Retina (tissue), 1 donor: ENCODE results near the gene PPP6C.
"Not testable (repeated sequence)": the region's sequence is repeated elsewhere in the genome, so short reads cannot be mapped to it uniquely, and the experiment has no call there.

Experiments
- DNase-seq: peaks from one replicate; pipeline ENCODE4 v3.0.0-alpha.2; 2016

PPP6C gene

DNA sequence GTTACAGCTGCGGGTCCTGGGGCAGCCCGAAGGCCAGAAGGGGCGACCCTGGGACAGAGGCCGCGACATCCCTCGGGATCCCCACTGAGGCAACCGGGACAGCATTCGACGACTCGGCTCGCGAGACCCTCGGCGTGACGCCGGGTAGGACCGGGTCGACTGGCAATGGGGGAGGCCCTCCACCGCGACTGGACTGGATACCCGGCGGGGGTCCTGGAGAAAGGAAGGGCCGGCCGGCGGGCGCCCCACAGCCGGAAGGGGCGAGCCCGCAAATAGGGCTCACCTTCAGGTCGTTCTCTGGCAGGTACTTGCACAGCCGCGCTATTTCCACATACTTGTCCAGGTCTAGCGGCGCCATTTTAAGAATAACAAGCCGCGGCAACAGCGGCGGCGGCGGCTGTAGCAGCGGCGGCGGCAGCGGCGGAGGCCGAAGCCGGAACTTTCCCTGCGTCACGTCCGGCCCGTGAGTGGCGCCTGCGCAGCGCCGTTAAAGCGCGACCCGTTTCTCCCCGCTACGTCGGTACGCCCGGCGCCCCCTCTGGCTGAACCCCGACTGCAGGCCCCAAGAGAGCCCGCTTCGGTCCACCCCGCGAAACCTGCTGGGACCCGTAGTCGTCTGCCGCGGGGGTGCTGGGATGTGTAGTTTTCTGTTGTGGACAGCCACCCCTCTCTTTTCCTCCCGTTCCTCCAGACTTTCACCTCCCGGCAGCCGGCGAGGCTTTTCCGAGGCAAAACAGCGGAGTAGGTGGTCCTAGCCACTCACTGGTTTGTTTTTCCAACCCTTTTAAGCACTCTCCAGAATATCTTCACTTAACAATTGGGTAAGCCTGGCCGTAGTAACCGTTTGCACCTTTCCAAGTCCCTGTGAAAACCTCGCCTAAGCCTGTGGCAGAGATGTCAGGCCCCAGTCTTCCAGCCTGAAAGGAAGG lies at the start of gene PPP6C:
Gene PPP6C (minus strand): TSS at position 443 of the 929 bp plus-strand sequence. CDS start 85 bp downstream, at position 358.
- peak; percentile 97 for DNase-seq

DNA sequence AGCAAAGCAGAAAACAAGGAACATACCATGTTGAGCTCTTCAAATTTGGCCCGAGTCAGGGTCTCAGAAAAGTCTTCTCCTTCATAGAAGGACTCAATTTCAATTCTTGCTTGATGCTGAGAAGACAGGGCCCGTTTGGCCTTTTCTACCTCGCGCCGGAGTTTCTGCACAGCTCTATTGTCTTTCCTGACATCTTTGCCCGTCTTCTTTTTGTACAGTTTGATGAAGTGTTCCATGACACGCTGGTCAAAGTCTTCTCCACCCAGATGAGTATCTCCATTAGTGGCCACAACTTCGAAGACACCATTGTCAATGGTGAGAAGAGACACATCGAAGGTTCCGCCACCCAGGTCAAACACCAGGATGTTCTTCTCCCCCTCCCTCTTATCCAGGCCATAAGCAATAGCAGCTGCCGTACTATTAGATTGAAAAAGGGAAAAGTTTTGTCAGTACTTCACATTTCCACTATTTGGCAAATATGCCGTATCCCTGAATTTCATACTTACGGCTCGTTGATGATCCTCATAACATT lies 49.4 kb upstream of the PPP6C start:
- DNase-seq, result no peak

DNA sequence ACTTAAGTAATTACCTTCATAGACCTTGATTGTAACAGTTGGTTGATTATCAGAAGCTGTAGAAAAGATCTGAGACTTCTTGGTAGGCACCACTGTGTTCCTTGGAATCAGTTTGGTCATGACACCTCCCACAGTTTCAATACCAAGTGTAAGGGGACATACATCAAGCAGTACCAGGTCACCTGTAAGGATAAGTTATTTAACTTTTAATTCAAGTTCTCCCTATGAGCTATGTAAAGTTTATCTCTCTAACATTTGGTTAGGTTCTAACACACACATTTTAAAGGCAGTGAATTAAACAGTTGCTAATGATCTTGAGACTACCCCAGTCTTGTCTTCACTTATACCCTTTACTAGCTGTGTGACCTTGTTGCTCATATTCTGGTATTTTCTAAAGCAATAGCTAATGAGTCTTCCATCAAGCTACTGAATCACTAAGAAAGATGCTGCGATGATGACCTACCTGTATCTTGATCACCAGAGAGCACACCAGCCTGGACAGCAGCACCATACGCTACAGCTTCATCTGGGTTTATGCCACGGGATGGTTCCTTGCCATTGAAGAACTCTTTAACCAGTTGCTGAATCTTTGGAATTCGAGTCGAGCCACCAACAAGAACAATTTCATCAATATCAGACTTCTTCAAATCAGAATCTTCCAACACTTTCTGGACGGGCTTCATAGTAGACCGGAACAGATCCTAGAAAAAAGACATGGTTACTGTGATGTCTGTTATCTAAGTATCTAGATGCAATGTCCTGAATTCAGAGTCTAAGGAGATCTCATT lies 48.7 kb upstream of the PPP6C start:
- DNase-seq, result no peak

DNA sequence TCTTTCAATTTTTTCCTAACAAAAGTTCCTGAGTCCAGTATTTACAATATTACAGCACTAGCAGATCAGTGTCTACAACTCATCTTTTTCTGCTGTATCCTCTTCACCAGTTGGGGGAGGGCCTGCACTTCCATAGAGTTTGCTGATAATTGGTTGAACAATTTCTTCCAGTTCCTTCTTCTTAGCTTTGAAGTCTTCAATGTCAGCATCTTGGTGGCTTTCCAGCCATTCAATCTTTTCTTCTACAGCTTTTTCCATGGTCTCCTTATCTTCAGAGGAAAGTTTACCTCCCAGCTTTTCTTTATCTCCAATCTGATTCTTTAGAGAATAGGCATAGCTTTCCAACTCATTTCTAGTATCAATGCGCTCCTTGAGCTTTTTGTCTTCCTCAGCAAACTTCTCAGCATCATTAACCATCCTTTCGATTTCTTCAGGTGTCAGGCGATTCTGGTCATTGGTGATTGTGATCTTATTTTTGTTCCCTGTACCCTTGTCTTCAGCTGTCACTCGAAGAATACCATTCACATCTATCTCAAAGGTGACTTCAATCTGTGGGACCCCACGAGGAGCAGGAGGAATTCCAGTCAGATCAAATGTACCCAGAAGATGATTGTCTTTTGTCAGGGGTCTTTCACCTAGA lies 47.0 kb upstream of the PPP6C start:
- not testable (repeated sequence) for DNase-seq

DNA sequence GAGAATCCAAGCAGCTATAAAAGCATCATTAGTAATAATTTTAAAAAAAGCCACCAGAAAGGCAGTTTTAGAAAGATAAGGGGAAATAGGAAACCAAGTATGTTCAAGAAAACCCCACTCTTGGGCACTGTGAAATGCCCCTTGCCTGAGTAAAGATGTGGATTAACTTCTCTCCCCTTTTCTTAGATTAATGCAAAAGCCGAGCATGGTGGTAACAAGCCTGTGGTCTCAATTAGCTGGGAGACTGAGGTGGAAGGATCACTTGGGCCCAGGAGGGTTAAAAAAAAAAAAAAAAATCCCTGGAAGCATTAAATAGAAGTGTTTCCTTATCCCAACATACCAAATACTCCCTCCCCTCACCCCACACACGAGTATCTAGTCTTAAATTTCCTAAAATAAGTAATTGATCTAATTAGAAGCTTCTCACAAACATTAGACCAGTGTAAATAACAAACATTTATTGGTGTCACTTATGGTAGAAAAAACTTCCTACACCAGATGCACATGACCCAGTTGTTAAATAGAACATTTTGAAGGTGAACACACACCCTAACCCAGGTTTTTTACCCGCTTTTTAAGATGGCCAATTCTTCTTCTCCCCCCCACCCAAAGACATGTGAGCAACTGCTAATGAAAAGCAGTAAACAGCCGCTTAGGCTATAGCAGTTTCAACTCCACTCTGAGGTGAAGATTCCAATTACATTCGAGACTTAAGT lies 46.4 kb upstream of the PPP6C start:
- no peak for DNase-seq

DNA sequence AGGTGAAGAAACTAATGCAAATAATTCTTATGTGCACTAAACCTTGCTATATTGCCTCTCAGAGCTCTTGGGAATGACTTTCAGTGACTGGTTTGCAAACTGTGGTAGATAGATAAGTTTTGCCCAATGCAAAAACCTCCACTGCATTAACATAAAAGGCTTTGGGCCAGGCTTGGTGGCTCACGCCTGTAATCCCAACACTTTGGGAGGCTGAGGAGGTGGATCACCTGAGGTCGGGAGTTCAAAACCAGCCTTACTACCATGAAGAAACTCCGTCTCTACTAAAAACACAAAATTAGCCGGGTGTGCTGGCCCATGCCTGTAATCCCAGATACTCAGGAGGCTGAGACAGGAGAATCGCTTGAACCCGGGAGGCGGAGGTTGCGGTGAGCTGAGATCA lies 44.5 kb upstream of the PPP6C start:
- DNase-seq, result not testable (repeated sequence)

DNA sequence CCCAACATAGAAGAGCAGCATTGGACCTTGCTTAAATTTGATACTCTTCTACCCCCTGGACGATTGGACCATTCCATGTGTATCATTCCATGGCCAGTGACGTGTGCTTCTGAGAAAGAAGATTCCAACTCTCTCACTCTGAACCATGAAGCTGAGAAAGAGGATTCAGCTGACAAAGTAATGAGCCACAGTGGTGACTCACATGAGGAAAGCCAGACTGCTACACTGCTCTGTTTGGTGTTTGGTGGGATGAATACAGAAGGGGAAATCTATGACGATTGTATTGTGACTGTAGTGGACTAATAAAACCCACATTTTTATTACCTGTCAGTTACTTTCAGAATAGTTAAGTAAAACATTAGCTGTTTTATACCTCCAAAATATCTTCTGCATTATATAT lies 44.1 kb upstream of the PPP6C start:
- DNase-seq, result no peak

DNA sequence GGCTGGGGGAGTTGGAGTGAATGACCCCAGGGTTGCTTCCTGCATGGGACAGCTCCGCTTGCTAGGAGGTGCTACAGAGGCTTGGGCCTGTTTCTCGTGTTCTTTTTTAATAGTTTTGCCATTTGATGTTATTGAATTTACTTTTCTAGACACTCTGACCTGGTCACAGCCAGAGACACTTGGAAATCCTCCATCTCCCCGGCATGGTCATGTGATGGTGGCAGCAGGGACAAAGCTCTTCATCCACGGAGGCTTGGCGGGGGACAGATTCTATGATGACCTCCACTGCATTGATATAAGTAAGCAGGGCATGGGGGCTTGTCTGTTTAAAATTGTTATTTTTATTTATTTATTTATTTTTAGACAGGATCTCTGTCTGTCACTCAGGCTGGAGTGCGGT lies 38.2 kb upstream of the PPP6C start:
- DNase-seq, result no peak

DNA sequence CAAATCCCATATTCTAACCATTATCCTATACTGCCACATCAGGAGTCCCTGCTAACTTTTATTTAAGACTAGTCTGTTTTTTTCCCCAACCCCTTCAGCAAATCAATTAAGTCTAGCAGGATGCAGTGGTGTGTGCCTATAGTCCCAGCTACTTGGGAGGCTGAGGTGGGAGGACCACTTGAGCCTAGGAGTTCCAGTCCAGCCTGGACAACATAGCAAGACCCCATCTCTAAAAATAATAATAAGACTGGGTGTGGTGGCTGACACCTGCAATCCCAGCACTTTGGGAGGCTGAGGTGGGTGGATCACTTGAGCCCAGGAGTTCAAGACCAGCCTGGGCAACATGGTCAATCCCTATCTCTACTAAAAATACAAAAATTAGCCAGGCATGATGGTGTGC lies 35.3 kb upstream of the PPP6C start:
- not testable (repeated sequence) for DNase-seq

DNA sequence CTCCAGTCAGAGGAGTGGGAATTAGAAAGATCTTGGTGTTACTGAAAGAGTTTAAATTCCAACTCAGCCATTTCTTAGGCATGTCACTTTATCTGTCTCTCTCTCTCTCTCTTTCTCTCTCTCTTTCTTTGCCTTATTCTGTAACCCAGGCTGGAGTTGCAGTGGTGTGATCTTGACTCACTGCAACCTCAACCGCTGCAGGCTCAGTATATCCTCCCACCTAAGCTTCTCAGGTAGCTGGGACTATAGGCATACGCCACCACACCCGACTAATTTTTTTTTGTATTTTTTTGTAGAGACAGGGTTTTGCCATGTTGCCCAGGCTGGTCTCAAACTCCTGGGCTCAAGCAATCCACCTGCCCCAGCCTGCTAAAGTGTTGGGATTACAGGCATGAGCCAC lies 29.0 kb upstream of the PPP6C start:
- DNase-seq, result no peak

DNA sequence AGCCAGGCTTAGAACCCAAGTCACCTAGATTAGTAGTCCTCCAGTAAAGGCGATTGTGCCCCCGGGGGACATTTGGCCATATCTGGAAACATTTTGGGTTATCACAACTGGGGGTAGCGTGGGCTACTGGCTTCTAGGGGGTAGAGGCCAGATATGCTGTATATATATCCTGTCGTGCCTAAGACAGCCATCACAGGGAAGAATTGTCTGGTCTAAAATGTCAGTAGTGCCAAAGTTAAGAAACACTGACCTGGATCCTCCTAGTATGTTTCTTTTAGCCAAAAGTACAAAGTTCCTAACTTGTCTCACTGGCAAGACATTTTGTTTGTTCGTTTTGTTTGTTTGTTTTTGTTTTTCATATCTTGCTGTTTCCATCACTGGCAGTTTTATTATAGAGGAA lies 24.6 kb upstream of the PPP6C start:
- no peak for DNase-seq

DNA sequence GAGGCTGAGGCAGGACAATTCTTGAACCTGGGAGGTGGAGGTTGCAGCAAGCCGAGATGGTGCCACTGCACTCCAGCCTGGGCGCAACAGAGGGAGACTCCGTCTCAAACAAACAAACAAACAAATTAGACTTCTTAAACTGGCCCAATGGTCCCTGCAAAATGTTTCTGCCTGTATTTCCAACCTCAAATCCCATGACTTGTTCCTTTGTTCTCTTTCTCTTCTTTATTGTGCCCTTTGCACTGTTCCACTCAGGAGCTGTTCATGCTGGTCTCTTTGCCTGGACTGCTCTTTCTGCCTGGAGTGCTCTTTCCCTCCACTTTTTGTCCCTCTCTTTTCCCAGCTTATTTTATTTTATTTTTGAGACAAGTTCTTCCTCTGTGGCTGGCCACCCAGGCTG lies 14.9 kb upstream of the PPP6C start:
- DNase-seq, result no peak

DNA sequence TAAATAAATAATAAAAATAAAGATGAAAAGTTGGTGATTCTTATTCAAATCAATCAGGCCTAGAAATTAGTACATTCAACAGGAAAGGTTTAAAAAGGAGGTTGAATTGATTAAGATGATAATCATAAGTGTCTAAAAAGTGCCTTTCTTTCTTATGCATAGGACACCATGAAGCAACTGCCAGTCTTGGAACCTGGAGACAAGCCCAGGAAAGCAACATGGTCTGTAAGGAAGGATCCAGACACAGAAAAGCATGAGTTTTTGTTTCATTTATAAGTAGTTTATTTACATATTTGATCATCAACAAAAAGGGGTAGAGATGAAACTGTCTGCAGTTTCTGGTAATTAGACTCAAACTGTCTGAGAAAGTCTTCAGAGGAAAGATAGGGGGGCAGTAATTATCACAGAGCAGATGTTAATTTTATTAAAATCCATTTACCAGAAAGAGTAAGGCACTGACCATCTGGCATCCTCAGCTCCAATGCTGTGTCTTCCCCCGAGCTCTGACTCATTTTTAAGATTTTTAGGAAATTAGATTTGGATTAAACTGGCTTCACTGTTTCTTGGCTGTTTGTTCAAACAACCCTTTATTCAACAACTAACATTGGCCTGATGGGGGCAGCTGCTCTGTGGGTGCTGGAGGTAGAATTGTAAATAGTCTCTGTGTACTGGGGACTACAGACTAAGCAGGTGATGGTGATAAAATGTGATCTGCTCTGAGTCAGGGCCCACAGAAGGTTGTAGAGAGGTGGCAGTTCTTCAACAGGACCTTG lies 13.4 kb upstream of the PPP6C start:
- DNase-seq, result peak; percentile 3

DNA sequence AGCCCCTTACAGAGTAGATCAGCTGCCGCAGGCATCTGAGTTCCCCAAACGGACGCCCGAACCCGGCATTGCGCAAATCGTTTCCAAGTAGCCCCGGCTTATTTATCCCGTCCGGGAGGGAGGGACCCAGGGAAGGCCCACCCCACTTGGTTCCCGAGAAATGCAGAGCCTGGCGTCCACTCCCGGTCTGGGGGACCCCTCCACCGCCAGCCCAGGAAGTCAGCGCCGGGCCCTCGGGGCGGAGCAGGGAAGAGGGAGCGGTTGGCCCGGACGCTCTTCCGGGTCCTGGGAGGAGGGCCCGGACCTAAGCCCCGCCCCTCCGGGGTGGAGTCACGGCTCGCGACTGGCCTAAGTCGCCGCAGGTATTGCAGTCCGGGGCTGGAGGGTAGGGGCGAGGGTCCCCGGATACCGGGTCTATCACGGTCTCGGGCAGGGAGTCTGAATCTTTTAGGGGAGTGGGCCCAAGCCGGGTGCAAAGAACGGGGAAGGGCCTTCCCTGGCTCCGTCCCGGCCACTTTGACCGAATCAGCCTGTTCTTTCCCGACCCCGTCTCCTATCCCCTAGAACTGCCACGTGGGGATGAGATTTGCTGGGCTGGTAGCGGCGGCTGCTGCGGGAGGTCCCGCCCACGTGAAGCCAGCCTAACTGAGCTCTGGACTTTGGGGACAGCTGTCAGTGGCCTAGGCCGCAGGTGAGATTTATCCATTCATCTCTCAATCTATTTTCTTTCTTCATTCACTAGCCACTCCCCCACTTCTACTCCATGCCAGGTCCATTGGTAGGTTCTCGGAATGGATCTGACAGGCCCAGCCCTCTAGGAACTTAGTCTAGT lies 10.8 kb upstream of the PPP6C start, which contains the start of gene RABEPK:
Gene RABEPK (plus strand): TSS at position 327 of the 832 bp plus-strand sequence. CDS start 2,472 bp downstream, outside the sequence.
- DNase-seq, result peak; percentile 97

DNA sequence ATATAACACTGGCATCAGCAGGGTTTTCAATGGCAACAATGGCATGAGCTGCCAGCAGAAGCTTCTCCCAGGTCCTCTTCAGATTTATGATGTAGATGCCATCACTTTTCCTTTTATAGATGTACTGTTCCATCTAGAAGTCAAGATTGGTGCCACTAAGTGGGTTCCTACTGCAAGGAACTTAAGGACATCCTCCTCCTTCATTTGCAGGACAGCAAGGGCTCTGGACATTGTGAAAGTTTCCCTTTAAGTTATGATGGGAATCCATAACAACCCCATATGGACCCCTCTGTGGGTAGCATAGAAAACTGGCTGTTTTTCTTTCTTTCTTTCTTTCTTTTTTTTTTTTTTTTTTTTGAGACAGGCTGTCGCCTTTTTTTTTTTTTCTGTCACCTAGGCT lies 6.0 kb upstream of the PPP6C start:
- not testable (repeated sequence) for DNase-seq

DNA sequence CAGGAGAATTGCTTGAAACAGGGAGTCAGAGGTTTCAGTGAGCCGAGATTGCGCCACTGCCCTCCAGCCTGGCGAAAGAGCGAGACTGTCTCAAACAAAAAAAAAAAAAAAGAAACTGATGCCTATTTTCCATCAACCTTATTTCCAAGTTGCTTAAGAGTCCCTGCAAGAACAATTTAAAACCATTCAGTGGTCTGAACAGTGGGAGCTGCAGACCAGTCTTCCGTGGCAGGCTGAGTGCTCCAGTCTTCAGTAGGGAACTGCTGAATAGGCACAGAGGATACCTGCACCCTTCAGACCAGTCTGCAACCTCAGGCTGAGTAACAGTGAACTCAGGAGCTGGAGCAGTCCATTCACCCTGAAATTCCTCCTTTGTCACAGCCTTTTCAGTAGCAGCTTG lies 4.9 kb upstream of the PPP6C start:
- DNase-seq, result not testable (repeated sequence)

DNA sequence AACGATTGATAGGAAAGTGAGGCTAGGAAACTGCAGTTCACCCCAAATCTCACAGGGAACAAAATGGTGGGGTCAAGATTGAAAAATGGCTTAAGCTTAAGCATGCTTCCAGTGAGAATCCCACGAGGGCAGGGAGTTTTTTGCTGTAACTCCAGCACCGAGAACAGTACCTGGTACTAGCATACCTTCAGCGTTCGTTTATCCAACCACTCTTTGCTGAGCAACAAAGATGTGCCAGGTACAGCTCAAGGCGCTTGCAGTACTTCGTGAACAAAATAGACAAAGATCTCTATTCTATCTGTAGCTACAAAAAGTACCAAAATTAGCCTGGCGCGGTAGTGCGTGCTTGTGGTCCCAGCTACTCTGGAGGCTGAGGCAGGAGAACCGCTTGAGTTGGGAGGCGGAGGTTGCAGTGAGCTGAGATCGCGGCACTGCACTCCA lies 778 bp upstream of the PPP6C start:
- no peak for DNase-seq

DNA sequence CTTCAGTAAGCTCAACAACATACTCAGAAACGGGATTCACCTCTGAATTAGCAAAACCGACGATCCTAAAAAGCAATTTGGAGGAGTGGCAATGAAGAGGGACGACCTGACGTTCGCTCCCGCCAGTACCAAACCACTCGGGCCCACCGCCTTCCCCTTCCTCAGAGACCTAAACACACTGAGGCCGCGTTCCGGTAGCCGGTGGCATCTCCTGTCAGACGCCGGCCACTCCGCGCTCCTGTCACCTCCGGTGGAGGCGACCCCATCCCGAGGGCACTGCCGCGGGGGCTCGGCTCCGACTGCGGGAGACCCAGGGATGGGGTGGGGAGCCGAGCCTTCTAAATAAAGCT lies 617 bp downstream of the PPP6C start:
- DNase-seq, result no peak

DNA sequence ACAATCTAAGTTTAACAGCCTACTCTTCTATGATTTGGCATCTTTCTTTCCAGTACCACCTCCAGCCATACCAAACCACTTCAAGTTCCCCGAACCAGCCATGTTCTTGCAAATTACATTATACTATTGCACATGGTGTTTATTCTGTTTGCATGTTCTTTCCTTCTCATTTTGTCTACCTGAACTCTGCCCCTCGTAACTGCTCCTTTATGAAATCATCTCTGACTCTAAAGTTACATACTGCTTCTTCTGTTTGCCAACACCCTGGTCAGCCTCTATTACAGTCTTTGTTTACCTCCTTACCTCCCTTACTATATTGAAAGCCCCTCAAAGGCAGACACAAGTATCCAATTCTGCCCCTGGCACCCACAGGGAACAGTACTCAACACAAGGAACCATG lies 6.0 kb downstream of the PPP6C start:
- no peak for DNase-seq

DNA sequence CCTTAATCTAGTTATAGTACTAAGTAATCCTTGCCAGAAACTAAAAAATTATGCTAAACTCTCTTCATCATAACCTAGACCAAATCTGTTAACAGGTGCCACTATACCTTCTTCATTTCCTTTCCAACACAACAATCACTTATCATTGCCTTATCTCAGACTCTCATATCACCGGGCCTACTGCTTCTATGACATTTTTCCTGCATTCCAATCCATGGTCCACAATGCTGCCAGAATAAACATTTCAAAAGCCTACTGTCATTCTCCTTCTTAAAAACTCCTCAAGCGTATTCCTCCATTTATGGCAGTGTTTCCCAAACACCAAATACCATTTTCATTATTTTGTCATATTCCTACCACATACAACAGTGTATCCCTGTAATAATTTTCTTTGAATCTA lies 6.5 kb downstream of the PPP6C start:
- DNase-seq, result no peak

DNA sequence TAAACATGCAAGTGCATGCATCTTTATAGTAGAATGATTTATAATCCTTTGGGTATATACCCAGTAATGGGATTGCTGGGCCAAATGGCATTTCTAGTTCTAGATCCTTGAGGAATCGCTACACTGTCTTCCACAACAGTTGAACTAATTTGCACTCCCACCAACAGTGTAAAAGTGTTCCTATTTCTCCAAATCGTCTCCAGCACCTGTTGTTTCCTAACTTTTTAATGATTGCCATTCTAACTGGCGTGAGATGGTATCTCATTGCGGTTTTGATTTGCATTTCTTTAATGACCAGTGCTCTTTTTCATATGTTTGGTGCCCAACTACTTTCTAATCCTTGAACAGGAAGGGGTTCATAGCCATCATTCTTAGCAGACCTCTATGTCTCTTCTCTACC lies 7.8 kb downstream of the PPP6C start:
- not testable (repeated sequence) for DNase-seq
